GM12878 (cell line): ENCODE results near the gene CR1L. TPM values are rescaled to one million over a fixed set of nuclear protein-coding genes. Genes with fewer than 3 reads are reported as not detected.
"Not testable (repeated sequence)": the region's sequence is repeated elsewhere in the genome, so short reads cannot be mapped to it uniquely, and the experiment has no call there.

ENCODE experiments used
- ATAC-seq: fragments of 200-7000 bp; cut with Tn5 transposase; 3 replicates; pipeline ENCODE4 v1.9.1; 2020; ENCODE audit warnings: mild to moderate bottlenecking, moderate library complexity
- BruUV-seq: library from RNA; stranded (reverse); fragments of 400-500 nt; replicated peaks from 2 replicates; lab custom pipeline; 2021; lab: Mats Ljungman, UMichigan
- CTCF ChIA-PET: fragments of 300-600 bp; sonication (Branson Sonifier 250); formaldehyde crosslinking; extraction: SDS; loops from one replicate; lab custom pipeline; 2021; ENCODE audit warnings: inconsistent platforms; lab: Yijun Ruan, JAX
- POLR2A ChIA-PET: fragments of 350-600 bp; formaldehyde crosslinking; extraction: SDS; loops from one replicate; lab custom pipeline; 2021; ENCODE audit warnings: inconsistent platforms; lab: Charles Lee
- RAD21 ChIA-PET: fragments of 300-600 bp; sonication (Branson Sonifier 250); formaldehyde crosslinking; loops from one replicate; lab custom pipeline; 2023; ENCODE audit warnings: antibody characterized with exemption; ENCODE audit not compliant: unreplicated experiment; lab: Charles Lee
- SMC1A ChIA-PET: fragments of 300-600 bp; sonication (Branson Sonifier 250); formaldehyde crosslinking; loops from one replicate; lab custom pipeline; 2023; ENCODE audit not compliant: unreplicated experiment, uncharacterized antibody; lab: Charles Lee
- DNase-seq: peaks from one replicate; pipeline ENCODE4 v3.0.0-alpha.2; 2011; ENCODE audit warnings: low read depth, low spot score
- FAIRE-seq: peaks from 3 replicates; lab custom pipeline; 2011; peaks lifted over from hg19 to GRCh38; lab: Jason Lieb, UNC
- H2AFZ ChIP-seq: 2 replicates; pipeline ENCODE4 v1.6.0; 2011; ENCODE audit warnings: low read depth, low read length, control low read depth; ENCODE audit not compliant: control insufficient read depth
- H3K27ac ChIP-seq: 2 replicates; pipeline ENCODE4 v1.5.1; 2011; ENCODE audit warnings: control low read depth; ENCODE audit not compliant: control insufficient read depth, insufficient read depth
- H3K27me3 ChIP-seq, 2 experiments: replicated peaks in 1 of 2; 2 replicates each; pipeline versions ENCODE4 v1.6.0 to v1.6.1; 2011; ENCODE audit warnings: low read length in 1 of 2; ENCODE audit not compliant: control insufficient read depth in 2 of 2, insufficient read depth in 2 of 2
- H3K36me3 ChIP-seq, 2 experiments: 2 replicates each; pipeline ENCODE4 v1.5.1; 2011; ENCODE audit warnings: low read length in 1 of 2; ENCODE audit not compliant: control insufficient read depth in 2 of 2, insufficient read depth in 2 of 2
- H3K4me1 ChIP-seq: 2 replicates; pipeline ENCODE4 v1.6.1; 2011; ENCODE audit warnings: mild to moderate bottlenecking, low read length, moderate library complexity, mixed read lengths; ENCODE audit not compliant: control insufficient read depth, insufficient read depth
- H3K4me2 ChIP-seq: 2 replicates; pipeline ENCODE4 v1.6.0; 2011; ENCODE audit warnings: control low read depth; ENCODE audit not compliant: control insufficient read depth, insufficient read depth
- H3K4me3 ChIP-seq: fragments of 200-600 bp; sonication (generic); 2 replicates; pipeline ENCODE4 v1.5.1; 2016
- H3K79me2 ChIP-seq: 2 replicates; pipeline ENCODE4 v1.6.0; 2011; ENCODE audit warnings: low read length; ENCODE audit not compliant: control insufficient read depth, insufficient read depth
- H3K9ac ChIP-seq: 2 replicates; pipeline ENCODE4 v1.8.0; 2011; ENCODE audit warnings: low read length, control low read depth, mixed read lengths; ENCODE audit not compliant: control insufficient read depth, insufficient read depth
- H3K9me3 ChIP-seq: replicated peaks from 3 replicates; pipeline ENCODE4 v1.5.1; 2011; ENCODE audit warnings: mild to moderate bottlenecking, low read length; ENCODE audit not compliant: control insufficient read depth, insufficient read depth
- H4K20me1 ChIP-seq: 2 replicates; pipeline ENCODE4 v1.6.0; 2011; ENCODE audit not compliant: control insufficient read depth, insufficient read depth
- ATF3 ChIP-seq: IDR thresholded peaks from 2 replicates; pipeline ENCODE4 v1.6.1; 2011; ENCODE audit warnings: low read depth, mild to moderate bottlenecking, low read length, moderate library complexity, borderline replicate concordance; ENCODE audit errors: extremely low read depth
- BHLHE40 ChIP-seq, 2 experiments: fragments of 450-650 bp in 1 of 2; IDR thresholded peaks; 2 replicates each; pipeline ENCODE4 v1.6.1; 2011 to 2017; ENCODE audit warnings: low read depth in 2 of 2, borderline replicate concordance in 1 of 2, improper control_type of control experiment in 1 of 2, low read length in 1 of 2, mild to moderate bottlenecking in 1 of 2
- CREB1 ChIP-seq: IDR thresholded peaks from 2 replicates; pipeline ENCODE4 v1.6.1; 2012; ENCODE audit warnings: low read depth, mild to moderate bottlenecking, inconsistent platforms
- DPF2 ChIP-seq: fragments of 450-650 bp; IDR thresholded peaks from 2 replicates; pipeline ENCODE4 v1.6.1; 2017; ENCODE audit warnings: mild to moderate bottlenecking
- FOXK2 ChIP-seq: fragments of 450-650 bp; IDR thresholded peaks from 2 replicates; pipeline ENCODE4 v1.6.1; 2017; ENCODE audit warnings: mild to moderate bottlenecking, moderate library complexity
- RAD51 ChIP-seq: fragments of 450-650 bp; IDR thresholded peaks from 2 replicates; pipeline ENCODE4 v1.6.1; 2016; ENCODE audit warnings: moderate library complexity, mild to moderate bottlenecking, inconsistent platforms
- WGBS: methylation state at CpG from one replicate; pipeline ENCODE4 v1.1.6; 2016; ENCODE audit warnings: low lambda C conversion rate; ENCODE audit not compliant: insufficient replicate concordance, insufficient coverage; ENCODE audit errors: missing lambda C conversion rate; 5-methylcytosine and 5-hydroxymethylcytosine counted together
- in situ Hi-C: fragments of 300-500 bp; cut with MboI; formaldehyde crosslinking; loops from 9 replicates; pipeline ENCODE4 v1.14.3; 2018; ENCODE audit warnings: mixed read lengths
- intact Hi-C: fragments of 100-400 bp; cut with micrococcal nuclease; formaldehyde crosslinking; loops from one replicate; pipeline ENCODE4 v1.14.2; 2022; ENCODE audit not compliant: unreplicated experiment
- polyA plus RNA-seq, 11 experiments: library from polyadenylated mRNA; depleted of rRNA in 4 of 11; unstranded in 6 of 11; stranded (reverse) in 5 of 11; fragments of >200 nt; fragmentation: Nextera tagmentation in 4 of 11; fragmentation: Illumina TruSeq in 1 of 11; extraction: Ambion mirVana in 4 of 11; extraction: Trizol in 1 of 11; gene quantifications; 1 replicate in 1 of 11; 2 replicates in 10 of 11; pipeline versions ENCODE4 v1.2.1 to v1.2.3, GENCODE V29; 2011 to 2016; ENCODE audit warnings: inconsistent platforms in 2 of 11, missing spikeins in 2 of 11, low read depth in 1 of 11
- total RNA-seq, 4 experiments: library from RNA; depleted of rRNA in 3 of 4; stranded (reverse); fragments of >200 nt in 3 of 4; fragmentation: Illumina TruSeq in 1 of 4; extraction: Trizol in 1 of 4; gene quantifications; 2 replicates each; pipeline versions ENCODE4 v1.2.1 to v1.2.3, GENCODE V29; 2013 to 2021
- TF ChIP-seq, protein P1 (sequence below): fragments of 450-650 bp; IDR thresholded peaks from 2 replicates; pipeline ENCODE4 v1.6.1; 2016; ENCODE audit warnings: mild to moderate bottlenecking

The CR1L gene
- total and polyA plus RNA-seq, 10 of the 15 experiments (the other 5 are each of a cell fraction or from before 2014, with no cell fraction given) = 0.11 TPM; not detected in 9

GRCh38 chr1:207633226-207633625, 11.7 kb upstream of the CR1L start:
- no peak overlapping the region for H3K9ac ChIP-seq
- TF ChIP-seq, protein P1, sequence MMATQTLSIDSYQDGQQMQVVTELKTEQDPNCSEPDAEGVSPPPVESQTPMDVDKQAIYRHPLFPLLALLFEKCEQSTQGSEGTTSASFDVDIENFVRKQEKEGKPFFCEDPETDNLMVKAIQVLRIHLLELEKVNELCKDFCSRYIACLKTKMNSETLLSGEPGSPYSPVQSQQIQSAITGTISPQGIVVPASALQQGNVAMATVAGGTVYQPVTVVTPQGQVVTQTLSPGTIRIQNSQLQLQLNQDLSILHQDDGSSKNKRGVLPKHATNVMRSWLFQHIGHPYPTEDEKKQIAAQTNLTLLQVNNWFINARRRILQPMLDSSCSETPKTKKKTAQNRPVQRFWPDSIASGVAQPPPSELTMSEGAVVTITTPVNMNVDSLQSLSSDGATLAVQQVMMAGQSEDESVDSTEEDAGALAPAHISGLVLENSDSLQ = no peak
- TF ChIP-seq FOXK2 (no peak), BHLHE40 (IDR thresholded peaks at IDR 0.05; ENCODE audit: borderline replicate concordance in 1 of 2, low read depth in 2 of 2, low read length in 1 of 2) (no peak), CREB1 (no peak), DPF2 (no peak), RAD51 (no peak), ATF3 (no peak)
- H3K79me2 ChIP-seq = no peaks in the 10 kb centered on the region
- ATAC-seq (no peak), FAIRE-seq (no peak), DNase-seq (no peak)
- ChIA-PET CTCF (no interaction called here), SMC1A (no interaction called here), POLR2A (no interaction called here), RAD21 (no interaction called here)
- H3K36me3 ChIP-seq = no peaks in the 10 kb centered on the region
- in situ Hi-C loops = no loop called here
- no peaks in the 10 kb centered on the region for H3K27me3 ChIP-seq
- no peak overlapping the region for H3K4me3 ChIP-seq
- H3K4me2 ChIP-seq = no peak overlapping the region
- no peak overlapping the region for H3K27ac ChIP-seq
- H3K4me1 ChIP-seq = no peaks in the 10 kb centered on the region
- no peaks in the 10 kb centered on the region for H4K20me1 ChIP-seq
- no peaks in the 10 kb centered on the region for H3K9me3 ChIP-seq
- intact Hi-C loops = no loop called here
- no TSS peak for BruUV-seq
- no peak overlapping the region for H2AFZ ChIP-seq

GRCh38 chr1:207633699-207634289, 11.1 kb upstream of the CR1L start:
- CTCF ChIA-PET, SMC1A ChIA-PET, POLR2A ChIA-PET, intact Hi-C loops, H3K9me3 ChIP-seq, RAD21 ChIA-PET, H3K27ac ChIP-seq, ATAC-seq, H3K79me2 ChIP-seq, H3K4me2 ChIP-seq, H3K36me3 ChIP-seq, in situ Hi-C loops, H3K27me3 ChIP-seq, H4K20me1 ChIP-seq, BruUV-seq, H3K9ac ChIP-seq, H2AFZ ChIP-seq, DNase-seq, H3K4me3 ChIP-seq, FAIRE-seq, H3K4me1 ChIP-seq: not testable (repeated sequence)
- WGBS = 82% methylated on average over 12 of the region's 12 CpGs

DNA sequence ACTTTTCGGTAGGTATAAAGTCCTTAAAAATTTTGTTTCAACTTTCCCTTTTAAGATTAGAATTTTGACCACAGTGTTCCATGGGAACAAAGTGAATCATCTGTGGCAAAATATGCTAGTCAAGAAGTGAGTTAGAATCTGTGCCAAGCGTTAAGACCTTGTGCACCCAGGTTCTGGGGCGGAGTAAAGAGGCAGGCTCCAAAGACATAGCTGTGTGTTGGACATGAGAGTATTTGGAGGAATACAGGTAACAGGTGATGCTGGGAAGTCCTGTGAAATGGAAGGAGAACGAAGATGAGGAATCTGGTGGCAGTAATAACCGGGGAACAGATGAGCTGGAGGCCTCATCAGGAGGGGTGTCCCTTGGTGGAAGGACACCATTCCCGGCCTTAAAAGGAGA, 10.6 kb upstream of the CR1L start:
- H3K79me2 ChIP-seq, DNase-seq, in situ Hi-C loops, H3K4me2 ChIP-seq, CTCF ChIA-PET, FAIRE-seq, intact Hi-C loops, H4K20me1 ChIP-seq, SMC1A ChIA-PET, H3K27ac ChIP-seq, H3K4me1 ChIP-seq, BruUV-seq, H3K36me3 ChIP-seq, H3K4me3 ChIP-seq, RAD21 ChIA-PET, H3K27me3 ChIP-seq, H3K9ac ChIP-seq, H2AFZ ChIP-seq, POLR2A ChIA-PET, H3K9me3 ChIP-seq, ATAC-seq: not testable (repeated sequence)
- 69% methylated on average over 6 of the region's 6 CpGs for WGBS
